GM19240 (cell line): ENCODE data around the gene ZKSCAN7.
"Not testable (repeated sequence)": the region's sequence is repeated elsewhere in the genome, so short reads cannot be mapped to it uniquely, and the experiment has no call there.

Experiments
- DNase-seq: peaks from one replicate; pipeline ENCODE4 v3.0.0; 2011; ENCODE audit warnings: low spot score; ENCODE audit not compliant: insufficient read length

The ZKSCAN7 gene

DNA sequence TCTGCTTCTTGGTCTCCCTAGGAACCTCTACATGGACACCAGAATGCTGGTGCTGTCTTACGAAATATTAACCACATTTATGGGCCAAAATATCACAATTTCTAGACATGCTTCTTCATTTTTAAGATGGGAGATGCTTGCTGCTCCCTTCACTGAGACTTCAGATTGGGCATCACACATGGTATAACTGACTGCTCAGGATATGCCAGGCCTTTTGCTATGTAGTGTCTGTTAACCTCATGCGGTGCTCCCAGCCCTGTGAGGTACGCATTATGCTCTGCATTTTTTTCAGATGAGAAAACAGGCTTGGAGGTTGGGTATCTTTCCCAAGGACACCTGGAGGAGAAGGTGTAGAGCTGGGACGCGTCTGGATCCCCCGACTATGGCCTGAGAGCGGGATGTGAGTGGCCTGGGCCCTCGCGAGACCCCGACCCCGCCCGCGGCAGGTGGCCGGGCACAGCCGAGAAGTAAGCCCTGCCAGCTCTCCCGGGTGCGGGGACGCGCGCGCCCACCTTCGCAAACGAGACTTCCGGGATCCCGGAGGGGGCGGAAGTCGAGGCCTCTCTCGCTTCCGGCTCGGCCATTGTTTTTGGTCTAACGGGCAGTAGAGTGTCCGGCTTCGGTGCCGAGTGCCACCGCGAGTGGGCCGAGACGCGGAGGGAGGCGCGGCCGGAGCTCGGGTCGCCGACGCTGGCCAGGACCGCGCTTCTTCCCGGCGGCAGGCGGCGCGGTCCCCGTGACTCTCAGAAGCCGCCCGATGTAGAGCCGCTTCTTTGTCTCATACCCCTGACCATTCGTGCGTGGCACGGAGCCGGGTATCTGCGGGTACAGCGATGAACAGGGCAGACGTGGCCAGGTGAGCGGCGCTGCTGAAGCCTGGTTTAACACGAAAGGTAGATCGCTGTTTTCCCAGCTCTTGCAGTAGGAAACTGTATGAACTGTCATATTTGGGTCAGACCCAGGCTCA lies at the start of gene ZKSCAN7:
Gene ZKSCAN7 (plus strand): TSS at position 568 of the 967 bp plus-strand sequence. CDS start 1,855 bp downstream, outside the sequence.
- DNase-seq: peak; percentile 57

DNA sequence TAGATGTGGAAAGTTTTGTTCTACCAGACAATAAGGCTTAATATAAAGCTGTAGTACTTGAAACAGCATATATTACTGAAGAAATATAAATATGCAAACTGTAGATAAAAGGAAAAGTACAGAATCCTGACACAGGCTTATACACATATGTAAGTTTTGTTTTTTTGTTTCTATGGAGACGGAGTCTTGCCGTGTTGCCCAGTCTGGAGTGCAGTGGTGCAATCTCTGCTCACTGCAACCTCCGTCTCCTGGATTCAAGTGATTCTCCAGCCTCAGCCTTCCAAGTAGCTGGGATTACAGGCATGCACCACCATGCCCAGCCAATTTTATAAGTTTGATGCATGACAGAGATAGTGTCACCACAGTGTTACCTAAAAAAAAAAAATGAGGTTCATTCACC lies 48.4 kb upstream of the ZKSCAN7 start:
- DNase-seq: no peak

DNA sequence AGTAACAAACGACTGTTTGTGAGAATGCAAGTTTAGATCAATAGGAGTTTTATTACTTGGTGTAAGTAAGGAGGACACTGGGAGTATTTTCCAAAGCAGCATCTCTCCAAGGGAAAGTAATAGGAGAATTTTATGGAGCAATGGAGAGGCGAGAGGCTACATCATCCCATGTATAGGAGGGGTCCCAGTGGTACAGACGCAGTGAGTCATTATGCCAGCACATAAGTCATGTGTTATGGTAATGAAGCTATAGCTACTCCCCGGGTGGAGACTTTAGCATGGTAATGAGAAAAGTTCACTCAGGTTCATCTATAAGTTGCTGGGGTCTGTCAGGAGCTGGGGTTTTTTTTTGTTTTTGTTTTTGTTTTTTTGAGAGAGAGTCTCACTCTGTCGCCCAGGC lies 48.0 kb upstream of the ZKSCAN7 start:
- no peak for DNase-seq

GRCh38 chr3:44509393-44509921 lies 45.5 kb upstream of the ZKSCAN7 start:
- DNase-seq: no peak

DNA sequence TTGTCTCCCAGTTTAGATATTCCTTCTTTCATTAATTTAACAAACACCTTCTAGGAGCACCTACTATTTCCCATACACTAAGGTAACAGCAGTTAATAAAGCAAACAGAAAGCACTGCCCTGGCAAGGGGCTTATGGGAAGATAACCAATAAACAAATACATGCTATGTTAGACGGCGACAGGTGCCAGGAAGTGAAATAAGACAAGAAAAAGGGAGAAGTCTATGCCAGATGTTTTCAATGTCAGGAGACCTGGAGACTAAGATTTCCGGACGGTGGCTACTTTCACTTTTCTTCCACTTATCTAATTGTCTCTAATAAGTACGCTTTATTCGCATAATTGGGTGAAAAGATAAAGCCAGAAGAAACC lies 45.0 kb upstream of the ZKSCAN7 start:
- no peak for DNase-seq

DNA sequence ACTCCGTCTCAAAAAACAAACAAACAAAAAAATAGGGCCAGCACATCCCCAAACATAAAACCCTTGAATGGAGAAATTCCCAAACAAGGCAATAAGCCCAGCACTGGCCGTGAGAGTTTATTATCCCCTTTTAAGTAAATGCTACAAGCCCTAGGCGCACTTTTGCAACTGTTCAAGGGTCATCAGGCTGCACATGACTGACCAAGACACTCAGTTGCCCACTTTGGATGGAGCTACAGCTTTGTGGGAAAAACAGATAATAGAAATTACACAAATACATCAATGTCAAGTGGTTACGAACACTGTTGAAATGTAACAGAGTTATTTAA lies 43.8 kb upstream of the ZKSCAN7 start:
- DNase-seq: no peak

DNA sequence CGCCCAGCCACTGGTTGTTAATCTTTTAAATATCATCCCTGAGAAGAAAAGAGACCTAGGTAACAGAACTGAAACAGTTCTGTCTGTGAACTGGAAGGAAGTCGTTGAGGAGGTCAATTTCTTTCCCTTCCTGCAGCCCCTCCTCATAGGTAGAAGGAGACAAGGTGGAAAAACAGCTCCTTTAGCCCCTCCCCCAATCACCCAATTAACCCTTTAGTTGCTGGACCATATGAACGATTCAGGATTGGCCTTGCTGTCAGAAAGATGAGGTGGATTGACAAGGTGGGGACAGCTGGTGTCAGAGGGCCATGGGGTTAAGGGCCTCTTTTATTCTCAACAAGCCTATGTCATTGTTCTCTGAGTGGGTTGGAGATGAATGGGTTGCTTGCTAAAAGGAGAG lies 41.5 kb upstream of the ZKSCAN7 start:
- no peak for DNase-seq

DNA sequence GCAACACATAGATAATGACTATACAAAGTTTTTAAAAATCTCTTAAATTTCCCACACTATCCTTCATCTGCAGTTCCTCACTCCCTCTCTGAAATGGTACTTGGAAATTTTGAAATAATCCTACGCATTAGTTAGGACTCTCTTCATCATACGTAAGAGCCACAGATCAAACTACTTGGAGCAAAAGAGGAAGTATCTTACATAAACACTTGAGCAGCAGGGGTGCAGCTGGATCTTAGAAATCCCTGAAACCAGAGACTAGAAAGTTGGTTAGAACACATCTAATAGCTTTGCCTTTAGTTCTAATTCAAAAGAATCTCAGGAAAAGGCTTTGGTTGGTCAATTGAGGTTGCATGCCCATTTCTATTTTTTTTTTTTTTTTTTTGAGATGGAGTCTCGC lies 38.8 kb upstream of the ZKSCAN7 start:
- DNase-seq: no peak

- no peak for DNase-seq
These were observed 36.2 kb upstream of the ZKSCAN7 start for GRCh38 chr3:44518782-44519156.

DNA sequence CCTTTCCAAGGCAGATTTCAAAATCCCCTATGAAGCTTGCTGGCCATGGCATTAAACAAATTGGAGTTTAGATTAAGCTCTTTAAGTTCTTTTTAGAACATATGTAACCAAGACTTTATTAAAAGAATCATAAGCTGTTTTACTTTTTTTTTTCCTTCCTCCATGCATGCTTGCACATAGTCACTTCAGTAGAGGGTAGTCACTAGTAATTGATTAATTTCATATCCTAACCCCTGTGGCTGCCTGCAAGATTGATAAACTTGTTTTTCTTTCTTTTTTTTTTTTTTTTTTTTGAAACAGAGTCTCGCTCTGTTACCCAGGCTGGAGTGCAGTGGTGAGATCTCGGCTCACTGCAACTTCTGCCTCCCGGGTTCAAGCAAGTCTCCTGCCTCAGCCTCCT lies 33.3 kb upstream of the ZKSCAN7 start:
- DNase-seq: no peak

- DNase-seq: no peak
These were observed 32.5 kb upstream of the ZKSCAN7 start for GRCh38 chr3:44522494-44522933.

DNA sequence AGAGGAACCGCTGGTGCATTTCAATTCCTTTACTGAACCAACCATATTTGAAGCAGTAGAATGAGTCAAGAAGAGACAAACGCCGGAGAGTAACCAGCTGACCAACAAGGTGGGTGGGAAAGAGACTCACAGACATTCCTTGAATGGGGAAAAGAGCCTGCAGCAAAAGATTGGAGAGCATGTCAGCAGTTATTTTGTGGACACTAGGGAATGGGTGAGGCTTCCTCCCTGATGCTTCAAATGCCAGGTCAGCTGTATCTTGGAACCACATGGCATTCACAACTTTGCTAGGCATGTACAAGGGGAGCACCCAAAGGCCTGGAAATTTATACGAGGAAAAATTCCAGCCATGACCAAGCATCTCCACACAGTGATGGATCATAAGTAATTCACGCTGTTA lies 29.9 kb upstream of the ZKSCAN7 start:
- DNase-seq: no peak

- no peak for DNase-seq
These were observed 25.1 kb upstream of the ZKSCAN7 start for GRCh38 chr3:44529927-44530326.

- no peak for DNase-seq
These were observed 24.1 kb upstream of the ZKSCAN7 start for GRCh38 chr3:44530911-44531310.

- DNase-seq: not testable (repeated sequence)
These were observed 20.3 kb upstream of the ZKSCAN7 start for GRCh38 chr3:44534659-44535058.

GRCh38 chr3:44535364-44535763 lies 19.6 kb upstream of the ZKSCAN7 start:
- no peak for DNase-seq

DNA sequence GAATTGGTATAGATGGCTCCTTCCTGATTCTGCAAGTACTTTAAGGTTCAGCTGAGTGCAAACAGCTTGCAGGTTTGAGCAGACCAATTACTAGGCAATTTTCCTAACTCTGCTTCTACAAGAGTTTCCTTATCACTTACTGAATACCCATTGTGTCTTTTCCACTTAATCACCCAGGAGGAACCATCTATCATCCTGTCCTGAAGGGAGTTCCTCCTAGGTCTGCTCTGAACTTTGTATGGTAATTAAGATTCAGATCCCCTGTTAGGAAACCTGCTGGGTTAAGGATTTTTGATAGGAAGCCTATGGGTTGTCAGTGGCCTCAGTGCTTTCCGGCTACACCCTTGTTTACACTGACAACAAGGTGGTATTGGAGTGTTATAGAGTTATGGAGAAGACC lies 10.2 kb upstream of the ZKSCAN7 start:
- DNase-seq: not testable (repeated sequence)

- no peak for DNase-seq
These were observed 730 bp downstream of the ZKSCAN7 start for GRCh38 chr3:44555723-44556122.

DNA sequence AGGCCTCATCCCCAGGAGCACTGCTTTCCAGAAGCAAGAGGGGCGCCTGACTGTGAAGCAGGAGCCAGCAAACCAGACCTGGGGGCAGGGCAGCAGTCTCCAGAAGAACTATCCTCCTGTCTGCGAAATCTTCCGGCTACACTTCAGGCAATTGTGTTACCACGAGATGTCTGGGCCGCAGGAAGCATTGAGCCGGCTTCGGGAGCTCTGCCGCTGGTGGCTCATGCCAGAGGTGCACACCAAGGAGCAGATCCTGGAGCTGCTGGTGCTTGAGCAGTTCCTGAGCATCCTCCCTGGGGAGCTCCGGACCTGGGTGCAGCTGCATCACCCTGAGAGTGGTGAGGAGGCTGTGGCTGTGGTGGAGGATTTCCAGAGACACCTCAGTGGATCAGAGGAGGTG lies 2.1 kb downstream of the ZKSCAN7 start:
- no peak for DNase-seq

GRCh38 chr3:44561076-44561475 lies 6.1 kb downstream of the ZKSCAN7 start:
- DNase-seq: no peak

DNA sequence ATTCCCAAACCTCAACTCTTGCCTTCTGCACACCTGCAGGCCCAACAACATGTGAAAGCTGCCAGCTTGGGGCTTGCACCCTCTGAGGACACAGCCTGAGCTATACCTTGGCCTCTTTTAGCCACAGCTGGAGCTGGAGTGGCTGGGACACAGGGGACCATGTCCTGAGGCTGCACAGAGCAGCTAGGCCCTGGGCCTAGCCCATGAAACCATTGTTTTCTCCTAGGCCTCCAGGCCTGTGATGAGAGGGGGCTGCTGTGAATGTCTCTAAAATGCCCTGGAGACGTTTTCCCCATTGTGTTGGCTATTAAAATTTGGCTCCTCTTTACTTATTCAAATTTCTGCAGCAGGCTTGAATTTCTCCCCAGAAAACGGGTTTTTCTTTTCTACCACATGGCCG lies 7.2 kb downstream of the ZKSCAN7 start:
- DNase-seq: no peak

DNA sequence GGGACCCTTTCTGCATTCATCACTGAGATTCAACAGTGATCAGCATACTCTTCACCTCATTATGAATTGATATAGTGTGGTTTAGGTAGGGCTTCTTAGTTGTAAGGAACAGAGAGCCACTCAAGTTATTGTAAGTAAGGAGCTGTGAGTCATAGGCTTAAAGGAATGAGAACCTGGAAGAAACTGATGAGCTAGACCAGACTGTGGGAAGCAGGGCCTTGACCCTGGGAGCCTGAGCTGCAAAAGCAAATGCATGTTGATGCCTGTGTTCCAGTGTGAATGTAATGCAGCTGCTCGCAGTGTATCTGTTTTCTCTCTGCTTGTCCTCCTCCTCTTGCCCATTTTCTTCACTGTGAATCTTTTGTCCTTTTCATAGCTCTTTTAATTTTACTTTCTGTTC lies 13.6 kb downstream of the ZKSCAN7 start:
- no peak for DNase-seq

DNA sequence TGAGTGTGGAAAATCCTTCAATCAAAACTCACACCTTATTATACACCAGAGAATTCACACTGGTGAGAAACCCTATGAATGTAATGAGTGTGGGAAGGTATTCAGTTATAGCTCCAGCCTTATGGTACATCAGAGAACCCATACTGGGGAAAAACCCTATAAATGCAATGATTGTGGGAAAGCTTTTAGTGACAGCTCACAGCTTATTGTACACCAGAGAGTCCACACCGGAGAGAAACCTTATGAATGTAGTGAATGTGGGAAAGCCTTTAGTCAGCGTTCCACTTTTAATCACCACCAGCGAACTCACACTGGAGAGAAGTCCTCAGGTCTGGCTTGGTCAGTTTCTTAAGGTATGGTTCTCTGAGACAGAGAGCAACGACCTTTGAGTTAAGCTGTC lies 16.0 kb downstream of the ZKSCAN7 start:
- DNase-seq: no peak
